HG03354 (cell line): ENCODE measurements around the gene CTXN1.
"Not testable (repeated sequence)": the region's sequence is repeated elsewhere in the genome, so short reads cannot be mapped to it uniquely, and the experiment has no call there.

Experiments used
- ATAC-seq: cut with Tn5 transposase; IDR thresholded peaks from one replicate; pipeline ENCODE4 v1.9.1; 2021; ENCODE audit warnings: mild to moderate bottlenecking; ENCODE audit not compliant: unreplicated experiment, poor library complexity, severe bottlenecking

CTXN1 gene

GRCh38 chr19:7904074-7905020, 21.6 kb downstream of the CTXN1 start:
- peak; percentile 31 for ATAC-seq

GRCh38 chr19:7903244-7904073, 22.5 kb downstream of the CTXN1 start, which contains the start of gene MAP2K7:
MAP2K7 (plus strand) TSS chr19:7903877; CDS start chr19:7903945, 68 bp downstream.
- ATAC-seq: peak; percentile 87

- no peak for ATAC-seq
These were observed 23.1 kb downstream of the CTXN1 start for GRCh38 chr19:7902796-7903243.

GRCh38 chr19:7901337-7901736, 24.6 kb downstream of the CTXN1 start:
- ATAC-seq: no peak

GRCh38 chr19:7900931-7901330, 25.0 kb downstream of the CTXN1 start:
- ATAC-seq: no peak

- ATAC-seq: no peak
These were observed 25.5 kb downstream of the CTXN1 start for GRCh38 chr19:7900401-7900870.

GRCh38 chr19:7899751-7900378, 26.1 kb downstream of the CTXN1 start:
- ATAC-seq: no peak

- no peak for ATAC-seq
These were observed 27.0 kb downstream of the CTXN1 start for GRCh38 chr19:7898967-7899366.

- no peak for ATAC-seq
These were observed 28.6 kb downstream of the CTXN1 start for GRCh38 chr19:7897292-7897691.

GRCh38 chr19:7895565-7895964, 30.4 kb downstream of the CTXN1 start:
- no peak for ATAC-seq

GRCh38 chr19:7894612-7895309, 31.2 kb downstream of the CTXN1 start:
- ATAC-seq: no peak

- not testable (repeated sequence) for ATAC-seq
These were observed 32.4 kb downstream of the CTXN1 start for GRCh38 chr19:7893362-7894101.

- no peak for ATAC-seq
These were observed 37.1 kb downstream of the CTXN1 start for GRCh38 chr19:7888826-7889217.

- no peak for ATAC-seq
These were observed 37.6 kb downstream of the CTXN1 start, which contains the start of gene LRRC8E for GRCh38 chr19:7888145-7888825. LRRC8E (plus strand) TSS chr19:7888510; CDS start chr19:7895604, 7,094 bp downstream.

- ATAC-seq: no peak
These were observed 38.4 kb downstream of the CTXN1 start for GRCh38 chr19:7887408-7888144.

GRCh38 chr19:7885818-7886217, 40.1 kb downstream of the CTXN1 start:
- ATAC-seq: no peak

GRCh38 chr19:7883796-7884570, 42.0 kb downstream of the CTXN1 start:
- ATAC-seq: no peak
